GM18508 (cell line): ENCODE data around the gene RPRM.
"Not testable (repeated sequence)": the region's sequence is repeated elsewhere in the genome, so short reads cannot be mapped to it uniquely, and the experiment has no call there.

ENCODE experiments used
- ATAC-seq: cut with Tn5 transposase; IDR thresholded peaks from one replicate; pipeline ENCODE4 v1.9.1; 2021; ENCODE audit warnings: moderate number of reproducible peaks; ENCODE audit not compliant: insufficient read depth, unreplicated experiment

Gene RPRM

DNA sequence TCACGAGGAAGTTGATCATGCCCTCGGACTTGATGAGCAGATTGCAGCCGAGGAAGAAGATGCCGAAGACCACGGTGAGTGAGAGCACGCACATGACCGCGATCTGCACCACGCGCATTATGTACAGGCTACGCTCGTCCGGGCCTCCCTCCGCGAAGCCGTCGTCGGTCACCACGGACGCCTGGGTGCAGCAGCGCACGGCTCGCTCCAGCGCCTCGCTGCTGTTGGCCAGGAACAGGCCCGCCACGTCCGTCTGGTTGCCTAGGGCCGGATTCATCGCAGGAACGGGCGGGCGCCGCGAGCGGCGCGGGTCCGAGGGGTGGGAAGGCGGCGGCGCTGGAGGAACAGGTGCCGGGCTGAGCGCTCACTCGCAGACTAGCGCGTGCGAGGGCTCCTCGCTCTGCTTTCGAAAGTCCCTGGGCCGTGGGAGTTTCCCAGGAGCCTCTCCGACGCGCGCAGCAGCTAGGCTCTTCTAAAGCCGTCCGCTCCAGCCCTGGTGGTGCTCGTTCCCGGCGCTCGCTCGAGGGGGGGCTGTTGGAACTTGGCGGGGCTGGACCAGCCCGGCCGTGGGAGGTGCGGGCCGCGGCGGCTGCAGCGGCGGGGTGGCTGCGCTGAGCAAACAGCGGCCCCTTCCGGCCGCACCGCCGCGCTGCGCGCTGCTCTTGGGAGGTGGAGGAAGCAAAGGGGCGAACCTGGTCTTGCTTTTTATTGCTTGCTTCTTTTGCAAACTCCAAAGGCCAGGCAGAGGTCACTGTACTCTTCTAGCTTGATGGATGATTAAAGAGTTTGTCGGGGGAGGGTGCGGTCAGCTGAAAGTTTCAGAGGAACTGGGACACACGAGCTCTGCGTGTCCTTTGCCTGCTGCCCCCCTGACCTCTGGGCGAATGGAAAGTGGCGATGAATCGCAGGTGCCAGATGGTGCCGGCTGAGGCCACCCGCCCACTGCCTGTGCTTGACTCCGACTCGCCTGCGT is at the start of gene RPRM:
RPRM (minus strand) TSS at position 474 of the 973 bp plus-strand sequence; CDS start at position 277, 197 bp downstream.
- ATAC-seq, result peak; percentile 60

DNA sequence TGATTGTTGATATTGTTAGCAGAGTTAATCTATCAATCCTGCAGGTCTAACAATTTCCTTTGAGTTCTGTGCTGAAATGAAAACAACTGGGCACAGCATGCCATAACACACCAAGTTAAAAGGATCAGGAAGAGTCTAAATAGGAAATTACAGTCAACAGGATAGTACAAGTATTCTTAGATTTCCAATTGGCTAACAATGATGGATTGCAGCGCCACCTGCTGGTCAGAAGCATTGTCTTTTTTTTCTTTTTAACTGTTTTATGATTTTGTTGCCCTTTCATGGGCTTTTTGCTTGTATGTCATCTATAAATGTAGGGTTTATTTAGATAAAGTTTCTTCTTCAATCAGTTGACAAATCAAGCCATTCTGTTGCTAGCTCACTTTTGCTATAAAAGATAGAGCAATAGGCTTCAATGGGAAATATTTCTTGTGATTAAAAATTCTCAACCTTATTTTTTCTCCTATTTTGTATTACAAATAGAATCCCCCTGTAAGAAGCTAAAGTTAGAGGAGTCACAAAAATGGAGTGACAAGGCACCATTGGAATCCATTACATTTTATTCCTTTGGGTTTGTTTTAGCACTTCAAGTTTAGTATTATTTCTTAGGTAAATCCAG is 40.8 kb upstream of the RPRM start:
- no peak for ATAC-seq

DNA sequence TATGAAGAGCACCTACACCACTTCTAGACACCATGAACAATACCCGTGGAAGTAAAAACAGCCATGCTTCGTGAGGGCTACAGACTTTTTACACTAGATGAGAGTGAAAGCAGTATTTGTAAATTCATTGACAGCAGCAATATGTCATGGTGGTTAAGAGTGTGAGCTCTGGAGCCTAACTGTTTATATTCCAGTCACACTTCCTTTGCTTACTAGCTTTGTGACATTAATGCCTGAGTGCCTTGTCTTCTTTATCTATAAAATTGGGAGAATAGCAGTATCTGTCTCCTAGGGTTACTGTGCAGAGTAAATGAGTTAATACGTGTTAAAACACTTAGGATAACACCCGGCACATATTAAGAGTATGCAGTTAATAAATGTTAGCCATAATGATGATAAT is 33.8 kb upstream of the RPRM start:
- no peak for ATAC-seq

DNA sequence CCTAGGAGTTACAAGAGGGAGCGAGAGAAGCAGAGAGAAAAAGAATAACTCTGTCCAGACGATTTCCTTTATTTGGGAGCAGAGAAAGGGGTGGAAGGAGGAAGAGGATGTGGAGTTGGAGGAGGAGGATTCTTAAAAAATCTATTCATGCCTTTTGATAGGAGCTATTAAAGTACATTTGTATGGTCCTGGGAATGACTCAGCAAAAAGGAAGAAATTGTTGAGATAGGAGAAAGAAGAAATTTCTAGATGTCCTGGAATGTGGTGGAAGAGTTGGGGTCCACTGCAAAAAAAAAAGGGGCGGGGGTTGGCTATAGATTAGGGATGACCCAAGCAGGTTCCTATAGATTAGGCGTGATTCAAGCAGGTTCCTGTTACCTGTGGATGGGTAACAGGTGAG is 32.4 kb upstream of the RPRM start:
- no peak for ATAC-seq

DNA sequence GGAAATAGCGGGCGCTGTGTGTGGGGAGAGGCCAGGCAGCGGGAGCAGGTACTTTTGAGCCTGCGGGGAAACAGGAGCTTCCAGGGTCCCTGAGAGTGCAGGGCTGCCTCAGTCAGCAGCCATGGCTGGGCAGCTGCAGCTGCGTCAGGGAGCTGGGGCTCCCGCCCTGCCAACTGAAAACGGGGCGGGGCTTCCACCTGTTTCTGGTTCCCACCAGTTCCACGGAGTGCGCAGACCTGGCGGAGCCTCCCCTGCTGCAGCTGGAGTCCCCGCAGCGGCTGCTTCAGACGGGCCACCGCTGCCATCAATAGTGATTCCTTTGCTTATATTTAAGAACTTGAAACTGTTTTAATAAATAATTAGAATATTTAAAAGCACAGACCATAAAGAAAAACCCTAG is 30.6 kb upstream of the RPRM start:
- no peak for ATAC-seq

DNA sequence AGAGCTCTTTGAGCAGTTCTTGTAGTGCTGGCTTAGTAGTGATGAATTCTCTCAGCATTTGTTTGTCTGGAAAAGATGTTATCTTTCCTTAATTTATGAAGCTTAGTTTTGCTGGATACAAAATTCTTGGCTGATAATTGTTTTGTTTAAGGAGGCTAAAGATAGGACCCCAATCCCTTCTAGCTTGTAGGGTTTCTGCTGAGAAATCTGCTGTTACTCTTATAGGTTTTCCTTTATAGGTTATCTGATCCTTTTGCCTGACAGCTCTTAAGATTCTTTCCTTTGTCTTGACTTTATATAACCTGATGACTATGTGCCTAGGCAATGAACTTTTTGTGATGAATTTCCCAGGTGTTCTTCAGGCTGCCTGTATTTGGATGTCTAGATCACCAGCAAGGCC is 27.9 kb upstream of the RPRM start:
- not testable (repeated sequence) for ATAC-seq

DNA sequence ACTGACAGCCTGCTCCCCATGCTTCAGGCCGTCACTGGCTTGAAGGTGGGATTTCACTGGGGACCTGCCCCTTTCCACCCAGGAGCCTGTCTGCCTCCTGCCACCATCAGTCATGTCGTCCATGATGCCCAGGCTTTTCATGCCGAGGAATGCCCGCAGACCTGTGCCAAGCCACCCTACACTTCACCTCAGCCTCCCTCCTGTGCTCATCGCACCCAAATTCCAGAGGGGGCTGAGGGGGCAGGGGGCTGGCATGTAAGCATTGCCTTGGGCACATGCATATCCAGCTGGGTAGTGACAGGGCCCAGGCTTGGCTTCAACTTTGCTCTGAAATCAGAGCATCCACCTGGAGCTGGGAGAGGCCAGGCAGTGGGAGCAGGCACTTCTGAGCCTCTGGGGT is 20.9 kb upstream of the RPRM start:
- no peak for ATAC-seq

DNA sequence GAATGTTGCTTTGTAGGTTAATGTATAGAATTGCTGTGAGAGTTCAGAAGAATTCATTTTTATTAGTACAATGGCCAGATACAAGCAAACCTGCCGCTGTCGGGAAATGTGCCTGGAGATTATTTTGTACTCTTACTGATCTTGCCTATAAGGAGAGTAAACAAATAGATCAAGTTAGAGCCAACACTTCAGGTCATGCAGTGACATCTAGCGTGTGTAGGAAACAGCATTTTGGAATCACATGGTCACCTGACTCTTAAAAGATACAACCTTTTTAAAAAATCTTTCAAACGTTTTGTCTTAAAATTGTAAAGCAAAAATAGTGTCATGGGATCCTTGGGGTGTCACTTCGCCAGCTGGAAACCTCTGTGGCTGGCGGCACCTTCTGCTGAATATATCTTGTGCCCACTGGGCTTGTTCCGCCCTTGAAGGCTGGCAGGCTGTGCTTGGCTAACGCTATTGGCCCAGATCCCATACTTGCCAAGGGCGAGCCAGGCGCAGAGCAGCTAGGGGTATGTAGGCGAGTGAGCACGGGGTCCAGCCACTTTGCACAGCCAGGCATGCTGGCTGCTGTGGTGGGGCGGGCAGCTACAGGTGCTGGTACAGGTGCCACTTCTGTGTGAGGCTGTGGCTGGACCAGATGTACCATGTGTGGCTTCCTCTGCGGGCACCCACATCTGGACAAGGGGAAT is 19.5 kb upstream of the RPRM start:
- no peak for ATAC-seq

DNA sequence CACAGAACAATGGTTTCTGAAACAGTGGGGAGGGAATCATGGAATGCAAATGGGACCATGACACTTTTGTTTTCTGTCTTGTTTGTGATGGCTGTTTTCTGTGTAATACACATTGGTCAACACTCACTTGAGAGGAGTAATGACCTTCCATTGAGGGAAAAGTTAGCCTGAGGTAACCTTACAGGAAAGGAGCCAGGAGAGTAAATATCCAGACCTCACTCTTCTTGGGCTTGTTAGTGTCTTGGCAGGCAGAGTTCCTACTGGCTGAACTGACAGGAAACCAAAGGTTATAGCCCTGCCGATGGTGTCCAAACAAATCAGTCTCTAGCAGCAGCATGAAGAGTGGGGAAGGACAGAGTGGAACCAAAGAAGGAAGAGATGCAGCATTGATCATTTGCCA is 17.2 kb upstream of the RPRM start:
- ATAC-seq, result no peak

DNA sequence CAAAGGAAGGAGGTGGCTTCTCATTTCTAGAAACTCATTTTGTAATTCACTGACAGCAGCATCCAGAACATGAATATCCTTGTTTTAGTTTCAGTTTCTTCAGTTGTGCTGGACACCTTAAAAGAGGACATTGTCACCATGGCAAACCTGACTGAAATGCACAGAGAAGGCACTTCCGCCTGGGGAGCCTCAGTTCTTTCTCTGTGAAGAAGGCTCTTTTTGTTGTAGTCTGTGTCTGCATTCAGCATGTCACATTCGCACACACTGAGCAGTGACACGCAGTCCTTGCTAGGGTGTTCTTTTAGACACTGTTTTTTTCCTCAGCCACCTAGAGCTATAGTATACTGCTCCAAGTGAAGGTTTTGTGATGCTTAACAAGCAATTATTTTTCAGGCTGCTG is 9.5 kb upstream of the RPRM start:
- ATAC-seq, result no peak

DNA sequence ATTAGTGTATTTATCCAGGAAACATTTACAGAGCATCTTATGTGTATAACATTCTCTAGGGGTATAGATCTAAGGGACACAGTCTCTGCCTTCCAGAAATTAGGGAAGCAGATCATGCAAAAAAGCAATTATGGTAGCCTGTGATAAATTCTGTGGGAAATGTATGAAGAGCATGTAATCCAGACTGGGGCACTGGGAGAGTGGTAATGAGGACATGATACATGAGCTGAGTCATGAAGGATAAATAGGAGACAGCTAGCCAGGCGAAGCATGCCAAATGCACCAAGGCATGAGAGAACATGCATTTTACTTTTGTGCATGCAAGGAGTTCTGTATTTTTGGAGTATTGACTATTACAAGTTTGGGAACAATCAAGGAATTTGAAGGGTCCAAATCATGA is 8.9 kb upstream of the RPRM start:
- ATAC-seq, result no peak

DNA sequence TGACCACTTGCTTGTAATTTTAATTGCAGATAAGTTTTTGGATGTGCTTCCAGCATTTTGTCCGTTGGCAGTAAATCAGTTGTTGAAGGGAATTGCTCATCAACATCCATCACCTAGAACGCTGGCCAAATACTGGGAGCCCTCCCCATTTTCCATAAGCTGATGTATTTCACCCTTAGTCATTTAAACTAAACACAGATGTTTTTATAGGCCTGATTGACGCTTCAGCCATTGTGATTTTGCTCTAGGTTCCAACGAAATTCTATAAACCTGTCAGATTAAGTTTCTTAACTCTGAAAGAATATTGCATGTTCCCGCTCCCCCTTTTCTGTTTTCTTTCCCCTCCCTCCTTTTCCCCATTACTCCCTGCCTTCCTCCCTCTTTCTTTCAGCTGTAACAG is 1.0 kb upstream of the RPRM start:
- ATAC-seq, result no peak

DNA sequence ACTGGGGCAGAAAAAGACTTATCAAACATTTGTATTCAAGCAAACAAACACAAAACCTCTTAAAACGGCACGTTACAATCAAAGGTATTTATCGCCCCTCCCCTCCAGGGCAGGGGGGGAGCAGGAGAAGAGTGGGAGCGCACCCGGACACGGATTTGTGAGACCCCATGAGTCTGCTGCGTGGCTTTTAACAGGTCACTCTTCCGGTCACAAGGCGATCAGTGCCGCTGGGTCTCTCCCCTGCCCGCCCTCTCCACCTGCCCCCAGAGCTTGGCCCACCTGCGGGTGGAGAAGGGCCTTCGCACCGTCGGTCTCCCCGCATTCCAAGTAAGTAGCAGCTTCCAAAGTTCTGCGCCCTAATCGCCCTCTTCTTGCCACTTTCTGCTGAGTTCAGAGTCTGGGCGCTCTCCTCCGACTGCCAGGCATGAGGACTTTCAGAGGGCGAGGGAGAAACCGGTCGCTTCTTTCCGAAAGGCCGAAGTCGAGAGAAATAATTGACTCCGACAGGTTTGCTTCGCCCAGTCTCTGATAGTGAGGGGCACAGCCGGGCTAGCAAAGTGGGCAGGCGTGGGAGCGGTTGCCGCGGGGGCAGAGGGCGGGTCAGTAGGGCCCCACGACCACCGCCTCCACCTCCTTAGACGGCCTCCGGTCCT is 800 bp downstream of the RPRM start:
- no peak for ATAC-seq

DNA sequence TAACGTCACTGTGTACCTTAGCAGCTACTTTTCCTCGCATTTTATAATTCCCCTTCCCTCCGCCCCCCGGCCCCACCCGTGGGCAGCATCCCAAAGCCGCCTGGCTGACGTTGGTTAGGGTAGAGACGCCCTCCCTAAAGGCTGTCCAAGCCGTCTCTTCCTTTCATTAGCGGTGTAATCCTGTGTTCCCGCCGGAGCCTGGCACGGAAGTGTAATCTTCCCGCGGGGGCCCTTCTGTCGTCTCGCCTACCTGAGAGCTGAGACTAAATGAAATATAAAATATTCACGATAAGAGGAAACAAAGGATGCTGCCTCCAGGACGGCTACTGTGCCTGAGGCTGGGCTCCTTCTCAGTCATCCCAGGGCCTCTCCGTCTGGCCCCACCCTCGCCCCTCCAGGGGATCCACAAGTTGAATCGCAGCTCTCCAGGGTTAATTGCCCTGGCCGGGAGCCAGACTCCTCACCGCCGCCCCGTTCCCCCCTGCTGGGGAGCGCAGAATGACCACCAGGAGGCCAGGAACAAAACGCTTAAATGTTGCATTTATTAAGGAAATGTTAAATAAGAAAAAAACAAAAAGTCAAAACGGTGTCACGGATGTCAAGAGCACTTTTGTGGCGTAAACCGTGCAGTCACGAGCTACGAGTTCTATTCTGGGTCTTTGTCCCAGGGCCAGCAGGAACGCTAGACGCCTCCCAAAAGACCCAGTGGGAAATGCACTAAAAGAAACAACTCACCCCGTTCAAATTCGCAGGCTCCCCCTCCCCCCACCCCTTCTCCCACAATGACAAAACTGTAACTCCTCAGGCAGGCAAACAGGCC is 1.5 kb downstream of the RPRM start:
- no peak for ATAC-seq

DNA sequence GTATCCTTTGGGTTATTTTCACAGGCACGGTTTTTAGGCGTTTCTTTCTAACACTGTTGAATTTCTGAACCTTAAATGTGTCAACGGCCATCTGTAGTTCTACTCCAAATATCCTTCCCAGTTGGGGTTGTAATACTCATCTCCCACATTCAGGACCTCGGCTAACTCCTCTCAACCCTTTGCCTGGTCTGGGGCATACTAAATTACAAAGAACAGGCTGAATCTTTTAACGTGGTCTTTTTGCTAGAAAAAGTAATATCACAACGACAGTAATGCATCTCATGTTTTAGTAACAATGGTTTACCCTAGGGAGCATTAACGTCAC is 2.1 kb downstream of the RPRM start:
- ATAC-seq, result no peak

DNA sequence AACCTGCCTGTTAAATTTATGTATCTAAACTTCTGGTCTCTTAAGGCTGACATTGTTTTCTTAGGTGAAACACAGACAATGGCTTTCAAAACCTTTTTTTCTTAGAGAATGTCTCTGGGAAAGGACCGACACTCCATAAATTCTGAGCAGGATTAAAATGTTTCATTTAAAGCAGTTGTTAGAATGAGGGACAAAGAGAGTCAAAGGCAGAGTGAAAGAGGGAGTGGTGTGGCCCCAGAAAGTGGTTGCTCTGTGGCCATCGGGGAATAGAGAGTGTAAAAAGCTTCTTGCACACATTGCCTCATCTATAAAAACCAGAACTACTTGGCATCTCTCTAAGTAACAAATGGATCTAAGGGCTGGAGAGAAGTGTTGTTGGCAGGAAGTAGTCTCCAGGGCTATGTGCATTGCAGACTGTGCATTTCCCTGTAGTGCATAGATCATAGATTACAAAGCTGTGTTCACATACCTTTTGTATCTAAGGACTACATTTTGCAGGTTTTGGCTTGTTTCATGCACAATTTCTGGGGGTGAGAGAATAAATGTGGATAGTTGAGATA is 3.6 kb downstream of the RPRM start:
- no peak for ATAC-seq

DNA sequence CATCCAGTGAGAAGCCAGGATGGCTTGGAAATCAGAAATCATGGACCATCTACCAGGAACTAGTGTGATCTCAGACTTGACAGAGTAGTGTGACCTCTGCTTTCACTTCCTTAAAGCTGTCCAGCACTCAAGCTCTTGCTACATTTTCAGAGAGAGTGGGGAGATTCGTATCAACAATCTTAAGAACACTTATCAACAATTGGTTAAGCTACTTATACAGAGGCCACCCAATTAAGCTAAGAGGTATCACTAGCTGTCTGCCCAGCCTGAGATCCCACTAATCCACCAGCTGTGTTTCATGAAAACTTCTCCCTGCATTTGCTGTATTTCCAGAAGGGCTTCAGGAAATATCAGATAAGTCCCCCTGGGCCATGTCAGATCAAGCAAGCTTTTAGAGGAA is 4.2 kb downstream of the RPRM start:
- ATAC-seq, result no peak

DNA sequence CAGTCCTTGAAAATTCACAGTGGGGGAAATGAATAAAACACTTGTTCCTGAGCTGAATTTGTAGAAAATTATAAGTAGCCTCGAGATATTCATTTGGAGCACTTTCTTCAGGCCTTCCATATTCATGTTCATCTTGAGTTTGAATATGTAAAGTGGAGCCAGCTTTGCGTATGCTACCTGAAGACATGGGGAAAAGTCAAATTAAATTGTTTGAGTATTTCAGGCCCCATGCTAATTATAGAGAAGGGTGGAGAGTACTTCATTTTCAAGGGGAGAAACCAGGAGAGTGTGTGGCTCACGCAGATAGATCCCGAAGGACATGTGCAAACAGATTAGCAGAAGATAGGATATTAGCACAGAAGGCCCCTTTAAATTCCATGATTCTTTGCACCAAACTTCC is 7.7 kb downstream of the RPRM start:
- ATAC-seq, result no peak

DNA sequence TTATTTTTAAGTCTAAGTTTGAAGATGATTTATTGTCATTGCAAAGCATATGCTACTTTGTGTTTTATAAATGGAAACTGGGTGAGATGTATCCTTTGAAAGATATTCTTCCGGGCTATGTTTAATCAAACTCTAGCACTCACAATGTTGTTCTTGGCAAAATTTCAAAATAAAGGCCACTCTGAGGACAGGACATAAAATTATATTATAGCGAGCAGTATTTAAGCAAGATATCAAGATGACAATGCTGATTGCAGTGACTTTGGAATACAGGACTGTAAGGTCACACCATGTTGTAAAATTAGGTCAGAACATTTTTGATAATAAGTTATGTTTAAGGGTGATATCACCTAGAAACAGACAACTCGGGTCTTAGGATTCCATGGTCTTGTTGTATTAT is 14.2 kb downstream of the RPRM start:
- ATAC-seq, result no peak
